HepG2 (cell line): Measurements from ENCODE around the gene DLST. TPM values are rescaled to one million over a fixed set of nuclear protein-coding genes. Genes with fewer than 3 reads are reported as not detected.

Experiments used
- AGO2 ChIP-seq: fragments of 200-400 bp; formaldehyde crosslinking; optimal IDR thresholded peaks from 2 replicates; pipeline ENCODE3; 2017; ENCODE audit warnings: mild to moderate bottlenecking, low read depth, low read length, moderate library complexity
- ASH2L ChIP-seq: fragments of 300-600, 200-600 bp; sonication (generic); IDR thresholded peaks from 2 replicates; pipeline ENCODE4 v1.7.0; 2017; ENCODE audit warnings: low read depth, mild to moderate bottlenecking, moderate library complexity, mixed read lengths, low read length; ENCODE audit not compliant: insufficient read length
- HDAC6 ChIP-seq: fragments of 200-600 bp; sonication (generic); IDR thresholded peaks from 2 replicates; pipeline ENCODE4 v1.7.0; 2017; ENCODE audit warnings: mild to moderate bottlenecking, antibody characterized with exemption, low read length, low read depth
- KDM5A ChIP-seq: fragments of 200-600 bp; sonication (generic); IDR thresholded peaks from 2 replicates; pipeline ENCODE4 v1.7.0; 2018; ENCODE audit warnings: antibody characterized with exemption, mild to moderate bottlenecking, low read length, borderline replicate concordance
- MED13 ChIP-seq: sonication (generic); formaldehyde crosslinking; IDR thresholded peaks from 2 replicates; pipeline ENCODE4 v1.5.0; 2020; ENCODE audit warnings: missing genetic modification reagents
- MED8 ChIP-seq: sonication (generic); formaldehyde crosslinking; IDR thresholded peaks from 2 replicates; pipeline ENCODE4 v1.8.1; 2023; ENCODE audit warnings: mild to moderate bottlenecking, missing genetic modification reagents; ENCODE audit not compliant: insufficient replicate concordance
- NFYC ChIP-seq: IDR thresholded peaks from 2 replicates; pipeline ENCODE4 v1.6.1; 2016; ENCODE audit warnings: missing genetic modification reagents, missing compliant biosample characterization
- SMYD3 ChIP-seq: sonication (generic); formaldehyde crosslinking; IDR thresholded peaks from 2 replicates; pipeline ENCODE4 v1.8.1; 2023; ENCODE audit warnings: mild to moderate bottlenecking, missing genetic modification reagents
- YEATS2 ChIP-seq: sonication (generic); formaldehyde crosslinking; IDR thresholded peaks from 2 replicates; pipeline ENCODE4 v1.4.0; 2020; ENCODE audit warnings: missing genetic modification reagents, borderline replicate concordance
- ZFP90 ChIP-seq: sonication (generic); formaldehyde crosslinking; IDR thresholded peaks from 2 replicates; pipeline ENCODE4 v1.8.0; 2022; ENCODE audit warnings: missing genetic modification reagents, mild to moderate bottlenecking, inconsistent platforms, borderline replicate concordance
- ZNF138 ChIP-seq: sonication (generic); formaldehyde crosslinking; IDR thresholded peaks from 2 replicates; pipeline ENCODE4 v1.5.0; 2020; ENCODE audit warnings: mild to moderate bottlenecking, low read depth, missing genetic modification reagents
- ZNF557 ChIP-seq: sonication (generic); formaldehyde crosslinking; IDR thresholded peaks from 2 replicates; pipeline ENCODE4 v1.4.0; 2020; ENCODE audit warnings: missing genetic modification reagents
- ZNF816 ChIP-seq: sonication (generic); formaldehyde crosslinking; IDR thresholded peaks from 2 replicates; pipeline ENCODE4 v1.8.0; 2022; ENCODE audit warnings: missing genetic modification reagents, mild to moderate bottlenecking, borderline replicate concordance
- polyA plus RNA-seq, 8 experiments: library from polyadenylated mRNA; depleted of rRNA in 3 of 8; stranded (reverse) in 7 of 8; unstranded in 1 of 8; fragments of >200 nt; fragmentation: Illumina TruSeq in 4 of 8; extraction: Trizol in 4 of 8; gene quantifications; 2 replicates each; pipeline versions ENCODE4 v1.2.1 to v1.2.3, GENCODE V29; 2011 to 2016; ENCODE audit warnings: low read depth in 4 of 8, missing spikeins in 1 of 8, mixed read lengths in 1 of 8; ENCODE audit not compliant: insufficient read depth in 1 of 8
- total RNA-seq, 5 experiments: library from RNA; depleted of rRNA; stranded (reverse); fragments of >200 nt; fragmentation: Illumina TruSeq; extraction: Trizol; gene quantifications; 2 replicates each; pipeline ENCODE4 v1.2.3, GENCODE V29; 2016; ENCODE audit warnings: low read depth in 1 of 5
- TF ChIP-seq, protein P1 (sequence below): IDR thresholded peaks from 2 replicates; pipeline ENCODE4 v1.6.1; 2016; ENCODE audit warnings: control low read depth
- TF ChIP-seq, protein P2 (sequence below): sonication (generic); formaldehyde crosslinking; IDR thresholded peaks from 2 replicates; pipeline ENCODE4 v1.4.0; 2020; ENCODE audit warnings: mild to moderate bottlenecking, missing genetic modification reagents
- TF ChIP-seq, protein P3 (sequence below): sonication (generic); formaldehyde crosslinking; IDR thresholded peaks from 2 replicates; pipeline ENCODE4 v1.4.0; 2020; ENCODE audit warnings: mild to moderate bottlenecking, low read depth, missing genetic modification reagents
- TF ChIP-seq, protein P4 (sequence below): sonication (generic); formaldehyde crosslinking; IDR thresholded peaks from 2 replicates; pipeline ENCODE4 v1.8.0; 2022; ENCODE audit warnings: mild to moderate bottlenecking, missing genetic modification reagents, borderline replicate concordance
- TF ChIP-seq, protein P5 (sequence below): sonication (generic); formaldehyde crosslinking; conservative IDR thresholded peaks from 2 replicates; pipeline ENCODE4 v1.4.0; 2020; ENCODE audit warnings: missing genetic modification reagents

Gene DLST
- total and polyA plus RNA-seq, 2 of the 13 experiments (the other 11 are each of a cell fraction or from before 2014, with no cell fraction given), result 56.5 to 94.3 TPM

DNA sequence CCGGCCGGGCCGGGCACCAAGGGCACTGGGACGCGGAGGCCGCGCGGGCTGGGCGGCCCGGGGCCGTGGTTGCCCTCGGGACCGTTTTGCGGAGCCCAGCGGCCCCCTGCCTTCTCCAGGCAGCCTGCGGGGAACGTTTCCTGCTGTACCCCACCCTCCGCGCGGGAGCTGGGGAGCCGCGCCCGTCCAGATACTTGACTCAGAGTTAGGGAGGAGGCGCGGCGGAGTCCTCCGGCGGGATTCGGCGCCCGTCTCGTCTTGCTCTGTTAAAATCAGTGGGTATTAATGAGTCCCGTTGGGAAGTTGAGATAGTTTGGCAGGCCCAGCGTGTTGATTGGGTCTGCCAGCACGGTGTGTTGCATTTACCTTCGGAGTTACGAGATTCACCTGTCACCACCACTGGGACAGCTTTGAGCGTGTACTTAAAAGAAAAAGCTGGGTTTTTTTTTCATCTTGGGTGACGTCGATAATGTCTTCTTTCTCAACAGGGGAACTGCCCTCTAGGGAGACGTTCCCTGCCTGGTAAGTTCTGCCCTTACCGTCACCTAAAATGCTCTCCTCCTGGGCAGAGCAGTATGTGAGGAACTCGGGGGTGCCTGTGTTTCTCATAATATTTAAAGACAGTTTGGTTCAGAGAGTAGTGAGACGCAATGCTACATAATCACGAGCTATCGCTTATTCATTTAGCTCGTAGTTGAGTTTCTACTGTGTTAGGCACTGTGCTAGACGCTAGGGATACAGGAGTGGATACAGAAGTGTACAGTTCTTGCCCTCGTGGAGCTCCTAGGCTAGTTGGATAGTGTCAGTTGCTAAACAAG, 596 bp downstream of the DLST start (continued):
- TF ChIP-seq ZNF816 (CRISPR knock-in tag) (peak; percentile 2; the same call in 1 of the 2 replicates), AGO2 (peak; percentile 83), SMYD3 (0 out of 2 replicates have a peak, but pooled peaks have one; percentile 45), HDAC6 (no peak), ZNF138 (CRISPR knock-in tag) (0 out of 2 replicates have a peak, but pooled peaks have one; percentile 37), MED8 (no peak), MED13 (CRISPR knock-in tag) (no peak), ZNF557 (CRISPR knock-in tag) (no peak), ASH2L (peak; percentile 55), YEATS2 (no peak), NFYC (CRISPR knock-in tag) (no peak), KDM5A (peak; percentile 90; the same call in 1 of the 2 replicates), ZFP90 (CRISPR knock-in tag) (no peak)
- TF ChIP-seq, protein P1, sequence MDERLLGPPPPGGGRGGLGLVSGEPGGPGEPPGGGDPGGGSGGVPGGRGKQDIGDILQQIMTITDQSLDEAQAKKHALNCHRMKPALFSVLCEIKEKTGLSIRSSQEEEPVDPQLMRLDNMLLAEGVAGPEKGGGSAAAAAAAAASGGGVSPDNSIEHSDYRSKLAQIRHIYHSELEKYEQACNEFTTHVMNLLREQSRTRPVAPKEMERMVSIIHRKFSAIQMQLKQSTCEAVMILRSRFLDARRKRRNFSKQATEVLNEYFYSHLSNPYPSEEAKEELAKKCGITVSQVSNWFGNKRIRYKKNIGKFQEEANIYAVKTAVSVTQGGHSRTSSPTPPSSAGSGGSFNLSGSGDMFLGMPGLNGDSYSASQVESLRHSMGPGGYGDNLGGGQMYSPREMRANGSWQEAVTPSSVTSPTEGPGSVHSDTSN, result no peak
- TF ChIP-seq, protein P2, sequence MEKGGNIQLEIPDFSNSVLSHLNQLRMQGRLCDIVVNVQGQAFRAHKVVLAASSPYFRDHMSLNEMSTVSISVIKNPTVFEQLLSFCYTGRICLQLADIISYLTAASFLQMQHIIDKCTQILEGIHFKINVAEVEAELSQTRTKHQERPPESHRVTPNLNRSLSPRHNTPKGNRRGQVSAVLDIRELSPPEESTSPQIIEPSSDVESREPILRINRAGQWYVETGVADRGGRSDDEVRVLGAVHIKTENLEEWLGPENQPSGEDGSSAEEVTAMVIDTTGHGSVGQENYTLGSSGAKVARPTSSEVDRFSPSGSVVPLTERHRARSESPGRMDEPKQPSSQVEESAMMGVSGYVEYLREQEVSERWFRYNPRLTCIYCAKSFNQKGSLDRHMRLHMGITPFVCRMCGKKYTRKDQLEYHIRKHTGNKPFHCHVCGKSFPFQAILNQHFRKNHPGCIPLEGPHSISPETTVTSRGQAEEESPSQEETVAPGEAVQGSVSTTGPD (CRISPR knock-in tag), result no peak
- TF ChIP-seq, protein P3, sequence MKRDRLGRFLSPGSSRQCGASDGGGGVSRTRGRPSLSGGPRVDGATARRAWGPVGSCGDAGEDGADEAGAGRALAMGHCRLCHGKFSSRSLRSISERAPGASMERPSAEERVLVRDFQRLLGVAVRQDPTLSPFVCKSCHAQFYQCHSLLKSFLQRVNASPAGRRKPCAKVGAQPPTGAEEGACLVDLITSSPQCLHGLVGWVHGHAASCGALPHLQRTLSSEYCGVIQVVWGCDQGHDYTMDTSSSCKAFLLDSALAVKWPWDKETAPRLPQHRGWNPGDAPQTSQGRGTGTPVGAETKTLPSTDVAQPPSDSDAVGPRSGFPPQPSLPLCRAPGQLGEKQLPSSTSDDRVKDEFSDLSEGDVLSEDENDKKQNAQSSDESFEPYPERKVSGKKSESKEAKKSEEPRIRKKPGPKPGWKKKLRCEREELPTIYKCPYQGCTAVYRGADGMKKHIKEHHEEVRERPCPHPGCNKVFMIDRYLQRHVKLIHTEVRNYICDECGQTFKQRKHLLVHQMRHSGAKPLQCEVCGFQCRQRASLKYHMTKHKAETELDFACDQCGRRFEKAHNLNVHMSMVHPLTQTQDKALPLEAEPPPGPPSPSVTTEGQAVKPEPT (CRISPR knock-in tag), result 0 out of 2 replicates have a peak, but pooled peaks have one; percentile 7
- TF ChIP-seq, protein P4, sequence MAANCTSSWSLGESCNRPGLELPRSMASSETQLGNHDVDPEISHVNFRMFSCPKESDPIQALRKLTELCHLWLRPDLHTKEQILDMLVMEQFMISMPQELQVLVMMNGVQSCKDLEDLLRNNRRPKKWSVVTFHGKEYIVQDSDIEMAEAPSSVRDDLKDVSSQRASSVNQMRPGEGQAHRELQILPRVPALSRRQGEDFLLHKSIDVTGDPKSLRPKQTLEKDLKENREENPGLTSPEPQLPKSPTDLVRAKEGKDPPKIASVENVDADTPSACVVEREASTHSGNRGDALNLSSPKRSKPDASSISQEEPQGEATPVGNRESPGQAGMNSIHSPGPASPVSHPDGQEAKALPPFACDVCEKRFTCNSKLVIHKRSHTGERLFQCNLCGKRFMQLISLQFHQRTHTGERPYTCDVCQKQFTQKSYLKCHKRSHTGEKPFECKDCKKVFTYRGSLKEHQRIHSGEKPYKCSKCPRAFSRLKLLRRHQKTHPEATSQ, result 0 out of 2 replicates have a peak, but pooled peaks have one; percentile 27
- TF ChIP-seq, protein P5, sequence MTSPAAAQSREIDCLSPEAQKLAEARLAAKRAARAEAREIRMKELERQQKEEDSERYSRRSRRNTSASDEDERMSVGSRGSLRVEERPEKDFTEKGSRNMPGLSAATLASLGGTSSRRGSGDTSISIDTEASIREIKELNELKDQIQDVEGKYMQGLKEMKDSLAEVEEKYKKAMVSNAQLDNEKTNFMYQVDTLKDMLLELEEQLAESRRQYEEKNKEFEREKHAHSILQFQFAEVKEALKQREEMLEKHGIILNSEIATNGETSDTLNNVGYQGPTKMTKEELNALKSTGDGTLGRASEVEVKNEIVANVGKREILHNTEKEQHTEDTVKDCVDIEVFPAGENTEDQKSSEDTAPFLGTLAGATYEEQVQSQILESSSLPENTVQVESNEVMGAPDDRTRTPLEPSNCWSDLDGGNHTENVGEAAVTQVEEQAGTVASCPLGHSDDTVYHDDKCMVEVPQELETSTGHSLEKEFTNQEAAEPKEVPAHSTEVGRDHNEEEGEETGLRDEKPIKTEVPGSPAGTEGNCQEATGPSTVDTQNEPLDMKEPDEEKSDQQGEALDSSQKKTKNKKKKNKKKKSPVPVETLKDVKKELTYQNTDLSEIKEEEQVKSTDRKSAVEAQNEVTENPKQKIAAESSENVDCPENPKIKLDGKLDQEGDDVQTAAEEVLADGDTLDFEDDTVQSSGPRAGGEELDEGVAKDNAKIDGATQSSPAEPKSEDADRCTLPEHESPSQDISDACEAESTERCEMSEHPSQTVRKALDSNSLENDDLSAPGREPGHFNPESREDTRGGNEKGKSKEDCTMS (CRISPR knock-in tag), result no peak
